ENCODE measurements around the gene LGALS7.
"Not testable (repeated sequence)": the region's sequence is repeated elsewhere in the genome, so short reads cannot be mapped to it uniquely, and the experiment has no call there.

LGALS7 gene

DNA sequence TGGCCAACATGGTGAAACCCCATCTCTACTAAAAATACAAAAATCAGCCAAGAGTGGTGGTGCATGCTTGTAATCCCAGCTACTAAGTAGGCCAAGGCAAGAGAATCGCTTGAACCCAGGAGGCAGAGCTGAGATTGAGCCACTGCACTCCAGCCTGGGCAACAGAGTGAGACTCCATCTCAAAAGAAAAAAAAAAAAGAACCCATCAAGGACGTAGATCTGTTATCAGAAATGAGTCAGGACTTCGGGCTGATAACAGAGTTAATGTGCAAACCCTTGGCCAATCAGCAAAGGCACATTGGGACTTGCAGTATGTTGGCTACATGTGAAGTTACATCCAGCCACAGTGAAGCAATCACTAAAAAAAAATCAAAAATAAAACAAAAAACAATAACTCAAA is 10.9 kb upstream of the LGALS7 start:
- Histone ChIP-seq H3K36me3 (ENCODE audit: control insufficient read depth in 1 of 2, insufficient read depth in 2 of 2, low read length in 2 of 2) (no peaks in the 10 kb centered on the region), H3K27me3 (ENCODE audit: low read depth, low read length) (no peaks in the 10 kb centered on the region), H3K4me1 (ENCODE audit: control insufficient read depth in 1 of 2, insufficient read depth in 2 of 2, low read length in 2 of 2) (no peaks in the 10 kb centered on the region), H3K4me3 (ENCODE audit: low read depth in 1 of 2, low read length in 2 of 2) (no peak overlapping the region), H3K27ac (ENCODE audit: low read length) (no peak overlapping the region), H3K9me3 (ENCODE audit: control insufficient read depth in 1 of 2, low read length in 2 of 2) (no peaks in the 10 kb centered on the region)

- H3K4me3 ChIP-seq (ENCODE audit: low read depth in 1 of 2, low read length in 2 of 2); H3K36me3 ChIP-seq (ENCODE audit: control insufficient read depth in 1 of 2, insufficient read depth in 2 of 2, low read length in 2 of 2); H3K27me3 ChIP-seq (ENCODE audit: low read depth, low read length); H3K9me3 ChIP-seq (ENCODE audit: control insufficient read depth in 1 of 2, low read length in 2 of 2); H3K4me1 ChIP-seq (ENCODE audit: control insufficient read depth in 1 of 2, insufficient read depth in 2 of 2, low read length in 2 of 2); H3K27ac ChIP-seq (ENCODE audit: low read length): not testable (repeated sequence)
Measured at GRCh38 chr19:38782212-38782611, 8.9 kb upstream of the LGALS7 start.

DNA sequence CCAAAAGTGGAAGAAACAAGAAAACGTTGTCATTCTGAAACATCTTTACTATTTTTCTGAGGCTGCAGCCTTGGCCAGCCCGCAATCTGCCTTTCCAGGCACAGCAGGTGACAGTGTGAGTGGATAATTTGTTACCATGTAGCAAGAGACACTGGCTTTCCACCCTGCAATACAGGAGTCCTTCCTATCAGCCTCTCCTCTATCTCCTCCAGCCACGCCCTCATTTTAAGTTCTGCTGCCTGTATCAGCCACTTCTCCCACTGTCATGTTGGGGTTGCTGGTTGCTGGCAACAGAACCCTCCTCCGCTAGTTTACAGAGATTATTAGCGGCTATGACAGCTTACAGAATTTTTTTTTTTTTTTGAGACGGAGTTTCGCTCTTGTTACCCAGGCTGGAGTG is 7.7 kb upstream of the LGALS7 start:
- Histone ChIP-seq H3K27ac (ENCODE audit: low read length) (no peak overlapping the region), H3K4me1 (ENCODE audit: control insufficient read depth in 1 of 2, insufficient read depth in 2 of 2, low read length in 2 of 2) (no peaks in the 10 kb centered on the region), H3K27me3 (ENCODE audit: low read depth, low read length) (no peaks in the 10 kb centered on the region), H3K4me3 (ENCODE audit: low read depth in 1 of 2, low read length in 2 of 2) (no peak overlapping the region), H3K9me3 (ENCODE audit: control insufficient read depth in 1 of 2, low read length in 2 of 2) (no peaks in the 10 kb centered on the region), H3K36me3 (ENCODE audit: control insufficient read depth in 1 of 2, insufficient read depth in 2 of 2, low read length in 2 of 2) (no peaks in the 10 kb centered on the region)

- Histone ChIP-seq H3K4me1 (ENCODE audit: control insufficient read depth in 1 of 2, insufficient read depth in 2 of 2, low read length in 2 of 2) (no peaks in the 10 kb centered on the region), H3K27me3 (ENCODE audit: low read depth, low read length) (no peaks in the 10 kb centered on the region), H3K36me3 (ENCODE audit: control insufficient read depth in 1 of 2, insufficient read depth in 2 of 2, low read length in 2 of 2) (no peaks in the 10 kb centered on the region), H3K4me3 (ENCODE audit: low read depth in 1 of 2, low read length in 2 of 2) (no peak overlapping the region), H3K9me3 (ENCODE audit: control insufficient read depth in 1 of 2, low read length in 2 of 2) (no peaks in the 10 kb centered on the region), H3K27ac (ENCODE audit: low read length) (no peak overlapping the region)
Measured at GRCh38 chr19:38780443-38780842, 7.1 kb upstream of the LGALS7 start.

DNA sequence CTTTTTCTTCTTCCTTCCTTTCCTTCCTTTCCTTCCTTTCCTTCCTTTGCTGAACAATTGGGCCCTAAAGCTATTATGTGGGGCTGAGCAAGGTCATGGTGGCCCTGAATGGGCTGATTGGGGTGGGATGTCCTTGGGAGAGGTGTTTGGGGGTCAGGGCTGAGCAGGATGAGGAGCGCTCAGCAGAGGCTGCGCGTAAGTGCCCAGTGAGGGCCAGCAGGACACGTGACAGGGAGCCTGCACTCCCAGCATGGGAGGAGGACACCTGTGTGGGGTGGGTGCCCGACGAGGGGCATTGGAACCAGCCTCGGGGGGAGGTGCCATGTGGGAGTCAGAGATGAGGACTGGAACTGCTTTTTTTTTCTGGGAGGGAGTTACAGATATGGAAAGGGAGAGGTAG is 5.4 kb upstream of the LGALS7 start:
- Histone ChIP-seq H3K4me1 (ENCODE audit: control insufficient read depth in 1 of 2, insufficient read depth in 2 of 2, low read length in 2 of 2) (no peaks in the 10 kb centered on the region), H3K27me3 (ENCODE audit: low read depth, low read length) (no peaks in the 10 kb centered on the region), H3K36me3 (ENCODE audit: control insufficient read depth in 1 of 2, insufficient read depth in 2 of 2, low read length in 2 of 2) (no peaks in the 10 kb centered on the region), H3K4me3 (ENCODE audit: low read depth in 1 of 2, low read length in 2 of 2) (no peak overlapping the region), H3K27ac (ENCODE audit: low read length) (no peak overlapping the region), H3K9me3 (ENCODE audit: control insufficient read depth in 1 of 2, low read length in 2 of 2) (no peaks in the 10 kb centered on the region)

DNA sequence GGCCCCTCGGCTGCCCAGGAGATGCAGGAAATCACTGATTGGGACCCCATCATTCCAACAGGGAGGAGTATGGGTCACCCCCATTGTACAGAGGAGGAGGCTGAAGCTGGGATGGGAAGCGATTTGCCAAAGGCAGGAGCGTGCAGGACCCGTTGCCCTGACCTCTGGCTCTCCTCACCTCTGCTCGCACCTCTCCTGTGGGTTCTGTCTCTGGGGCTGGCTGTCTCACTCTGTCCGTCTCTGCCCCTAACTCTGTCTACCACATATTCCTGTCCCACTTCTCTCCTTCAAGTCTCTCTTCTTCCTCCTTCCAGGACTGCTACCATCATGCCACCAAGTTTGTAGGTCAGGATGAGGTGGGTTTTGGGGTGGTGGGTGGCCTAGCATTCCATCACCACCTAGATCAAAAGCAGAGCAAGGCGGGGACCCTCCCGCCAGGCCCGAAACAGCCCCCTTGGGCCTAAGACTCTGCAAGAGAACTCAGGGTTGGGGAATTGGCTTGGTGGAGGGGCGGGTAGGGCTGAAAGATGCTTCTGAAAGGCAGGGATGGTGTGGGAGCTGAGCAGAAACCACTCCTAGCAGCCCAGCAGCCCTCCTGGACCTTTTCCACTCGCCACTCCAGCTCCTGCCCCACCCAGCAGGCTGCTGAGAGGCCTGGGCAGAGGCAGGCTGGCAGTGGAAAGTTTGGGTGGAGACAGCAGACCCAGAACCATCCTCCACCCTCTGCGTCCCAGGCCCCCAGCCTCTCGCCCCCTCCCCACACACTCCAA is 1.0 kb upstream of the LGALS7 start:
- Histone ChIP-seq H3K9me3 (ENCODE audit: control insufficient read depth in 1 of 2, low read length in 2 of 2) (no peaks in the 10 kb centered on the region), H3K27me3 (ENCODE audit: low read depth, low read length) (no peaks in the 10 kb centered on the region), H3K27ac (ENCODE audit: low read length) (no peak overlapping the region), H3K4me3 (ENCODE audit: low read depth in 1 of 2, low read length in 2 of 2) (no peak overlapping the region), H3K4me1 (ENCODE audit: control insufficient read depth in 1 of 2, insufficient read depth in 2 of 2, low read length in 2 of 2) (peaks cover 0 to 3% of the 10 kb centered on the region in 2 donors), H3K36me3 (ENCODE audit: control insufficient read depth in 1 of 2, insufficient read depth in 2 of 2, low read length in 2 of 2) (no peaks in the 10 kb centered on the region)

DNA sequence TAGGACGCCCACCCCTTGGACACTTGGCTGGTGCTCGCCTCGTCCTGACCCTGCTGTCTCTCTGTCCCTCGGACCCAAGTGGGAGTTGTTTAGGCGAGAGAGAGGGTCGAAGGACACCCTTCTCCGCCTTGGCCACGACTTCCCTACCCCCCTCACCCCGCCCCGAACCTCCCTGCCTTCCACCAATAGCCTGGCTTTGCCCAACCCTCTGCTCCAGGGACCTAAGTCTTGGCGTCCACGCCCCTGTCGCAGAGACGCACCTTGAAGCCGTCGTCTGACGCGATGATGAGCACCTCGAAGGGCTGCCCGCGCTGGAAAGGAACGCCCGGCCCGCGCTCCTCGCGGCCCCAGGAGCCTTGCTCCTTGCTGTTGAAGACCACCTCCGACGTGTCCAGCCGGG is 1.7 kb downstream of the LGALS7 start:
- not testable (repeated sequence) for H3K27me3 ChIP-seq (ENCODE audit: low read depth, low read length); H3K36me3 ChIP-seq (ENCODE audit: control insufficient read depth in 1 of 2, insufficient read depth in 2 of 2, low read length in 2 of 2); H3K27ac ChIP-seq (ENCODE audit: low read length); H3K4me1 ChIP-seq (ENCODE audit: control insufficient read depth in 1 of 2, insufficient read depth in 2 of 2, low read length in 2 of 2); H3K9me3 ChIP-seq (ENCODE audit: control insufficient read depth in 1 of 2, low read length in 2 of 2); H3K4me3 ChIP-seq (ENCODE audit: low read depth in 1 of 2, low read length in 2 of 2)

- H3K9me3 ChIP-seq (ENCODE audit: control insufficient read depth in 1 of 2, low read length in 2 of 2); H3K4me1 ChIP-seq (ENCODE audit: control insufficient read depth in 1 of 2, insufficient read depth in 2 of 2, low read length in 2 of 2); H3K4me3 ChIP-seq (ENCODE audit: low read depth in 1 of 2, low read length in 2 of 2); H3K27ac ChIP-seq (ENCODE audit: low read length); H3K27me3 ChIP-seq (ENCODE audit: low read depth, low read length); H3K36me3 ChIP-seq (ENCODE audit: control insufficient read depth in 1 of 2, insufficient read depth in 2 of 2, low read length in 2 of 2): not testable (repeated sequence)
Measured at GRCh38 chr19:38770949-38771275, 2.4 kb downstream of the LGALS7 start.

- H3K9me3 ChIP-seq (ENCODE audit: control insufficient read depth in 1 of 2, low read length in 2 of 2); H3K36me3 ChIP-seq (ENCODE audit: control insufficient read depth in 1 of 2, insufficient read depth in 2 of 2, low read length in 2 of 2); H3K27me3 ChIP-seq (ENCODE audit: low read depth, low read length); H3K27ac ChIP-seq (ENCODE audit: low read length); H3K4me1 ChIP-seq (ENCODE audit: control insufficient read depth in 1 of 2, insufficient read depth in 2 of 2, low read length in 2 of 2): not testable (repeated sequence)
- H3K4me3 ChIP-seq (ENCODE audit: low read depth in 1 of 2, low read length in 2 of 2), result peak overlapping the region in 1 of 2 donors; percentile 40
Measured at GRCh38 chr19:38770228-38770948, 2.9 kb downstream of the LGALS7 start.

DNA sequence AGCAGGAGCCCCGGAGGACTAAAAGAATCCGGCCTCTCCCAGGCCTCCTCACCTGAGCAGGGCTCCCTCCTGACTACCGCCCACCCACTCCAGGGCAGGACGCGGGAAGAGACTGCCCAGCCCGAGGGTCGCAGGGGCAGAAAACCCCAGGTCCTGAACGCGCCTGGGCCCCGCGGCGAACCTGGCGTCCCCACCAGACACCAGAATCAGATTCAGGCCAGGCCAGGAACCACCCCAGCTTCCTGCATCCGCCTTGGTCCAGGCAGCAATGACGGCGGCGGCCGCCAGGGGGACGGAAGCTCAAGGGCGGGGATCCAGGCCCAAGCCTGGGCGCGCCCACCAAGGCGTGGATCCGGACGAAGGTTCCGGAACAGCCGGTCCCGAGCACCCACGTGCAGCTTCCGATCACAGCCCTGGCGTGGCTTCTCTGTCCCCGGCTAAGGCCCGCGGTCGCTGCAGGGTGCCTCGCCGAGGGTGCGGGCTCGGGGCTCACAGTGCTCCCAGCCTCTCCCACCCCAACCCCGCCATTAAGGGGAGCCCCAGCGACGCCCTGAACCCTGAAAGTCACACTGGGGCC is 3.6 kb downstream of the LGALS7 start:
- peaks cover 0 to 3% of the 10 kb centered on the region in 2 donors for H3K4me1 ChIP-seq (ENCODE audit: control insufficient read depth in 1 of 2, insufficient read depth in 2 of 2, low read length in 2 of 2)
- no peaks in the 10 kb centered on the region for H3K27me3 ChIP-seq (ENCODE audit: low read depth, low read length)
- no peak overlapping the region for H3K27ac ChIP-seq (ENCODE audit: low read length)
- H3K9me3 ChIP-seq (ENCODE audit: control insufficient read depth in 1 of 2, low read length in 2 of 2), result no peaks in the 10 kb centered on the region
- H3K36me3 ChIP-seq (ENCODE audit: control insufficient read depth in 1 of 2, insufficient read depth in 2 of 2, low read length in 2 of 2), result no peaks in the 10 kb centered on the region
- peak overlapping the region in 1 of 2 donors; percentile 40 for H3K4me3 ChIP-seq (ENCODE audit: low read depth in 1 of 2, low read length in 2 of 2)

DNA sequence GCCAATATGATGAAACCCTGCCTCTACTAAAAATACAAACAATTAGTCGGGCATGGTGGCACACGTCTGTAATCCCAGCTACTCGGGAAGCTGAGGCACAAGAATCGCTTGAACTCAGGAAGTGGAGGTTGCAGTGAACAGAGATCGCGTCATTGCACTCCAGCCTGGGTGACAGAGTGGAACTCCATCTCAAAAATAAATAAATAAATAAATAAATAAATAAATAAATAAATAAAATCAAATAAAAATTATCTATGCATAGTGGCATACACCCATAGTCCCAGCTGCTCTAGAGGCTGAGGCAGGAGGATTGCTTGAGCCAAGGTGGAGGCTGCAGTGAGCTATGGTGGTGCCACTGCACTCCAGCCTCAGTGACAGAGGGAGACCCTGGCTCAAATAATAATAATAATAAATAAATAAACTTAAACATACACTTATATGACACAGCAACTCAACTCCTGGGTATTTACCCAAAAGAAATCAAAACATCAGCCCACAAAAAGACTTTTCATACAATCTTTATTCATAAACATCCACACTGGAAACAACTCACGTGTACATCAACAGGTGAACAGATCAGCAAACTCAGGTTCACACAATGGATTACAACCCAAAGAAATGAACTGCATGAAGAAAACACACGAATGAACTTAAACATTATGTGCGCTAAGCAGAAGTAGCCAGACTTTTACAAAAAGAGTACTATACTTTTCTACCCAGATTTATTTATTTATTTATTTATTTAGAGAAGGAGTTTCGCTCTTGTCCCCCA is 6.9 kb downstream of the LGALS7 start:
- Histone ChIP-seq H3K4me3 (ENCODE audit: low read depth in 1 of 2, low read length in 2 of 2) (no peak overlapping the region), H3K4me1 (ENCODE audit: control insufficient read depth in 1 of 2, insufficient read depth in 2 of 2, low read length in 2 of 2) (peaks cover 0 to 3% of the 10 kb centered on the region in 2 donors), H3K9me3 (ENCODE audit: control insufficient read depth in 1 of 2, low read length in 2 of 2) (no peaks in the 10 kb centered on the region), H3K27ac (ENCODE audit: low read length) (no peak overlapping the region), H3K27me3 (ENCODE audit: low read depth, low read length) (no peaks in the 10 kb centered on the region), H3K36me3 (ENCODE audit: control insufficient read depth in 1 of 2, insufficient read depth in 2 of 2, low read length in 2 of 2) (no peaks in the 10 kb centered on the region)

Data from muscle layer of duodenum (tissue), 2 donors.